ENCODE results near the gene MYOM1.
A peak's percentile ranks its signal among the peaks of the same experiment; 100 is the strongest.

Gene MYOM1

GRCh38 chr18:3157606-3158005 is 62.2 kb downstream of the MYOM1 start:
- DNase-seq (ENCODE audit: extremely low spot score, insufficient read length, low read depth) (no peak), FAIRE-seq (no peak)

DNA sequence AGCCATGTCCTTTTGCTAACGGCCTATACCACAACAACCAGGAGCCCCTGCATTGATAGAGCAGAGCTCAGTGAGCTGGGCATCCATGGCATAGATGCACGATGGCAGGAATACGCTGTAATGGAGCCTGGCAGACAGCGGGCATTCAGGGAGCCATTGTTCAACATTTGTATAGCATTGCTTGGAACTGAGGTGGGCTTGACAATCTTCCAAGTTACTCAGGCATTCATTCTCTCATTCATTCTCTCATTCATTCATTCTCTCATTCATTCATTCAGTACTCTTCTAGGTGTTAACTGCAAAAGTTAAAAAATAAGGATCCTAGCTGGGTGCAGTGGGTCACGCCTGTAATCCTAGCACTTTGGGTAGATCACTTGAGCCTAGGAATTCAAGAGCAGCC is 62.7 kb downstream of the MYOM1 start:
- FAIRE-seq = no peak
- no peak for DNase-seq (ENCODE audit: extremely low spot score, insufficient read length, low read depth)

DNA sequence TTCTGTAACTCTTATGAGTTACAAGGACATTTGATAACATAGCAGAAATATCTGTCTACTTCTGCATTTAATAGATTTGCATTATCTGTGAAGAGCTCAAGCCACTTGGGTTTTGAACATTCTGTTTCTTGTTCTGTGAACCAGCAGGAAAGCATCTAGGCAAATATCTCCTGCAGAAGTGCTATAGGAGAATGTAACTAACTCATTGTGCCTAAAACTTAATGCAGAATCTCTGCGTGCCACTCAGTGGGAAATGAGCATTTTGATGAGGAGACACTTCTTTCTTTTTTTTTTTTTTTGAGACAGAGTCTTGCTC is 63.5 kb downstream of the MYOM1 start:
- DNase-seq (ENCODE audit: extremely low spot score, insufficient read length, low read depth) = no peak
- no peak for FAIRE-seq

DNA sequence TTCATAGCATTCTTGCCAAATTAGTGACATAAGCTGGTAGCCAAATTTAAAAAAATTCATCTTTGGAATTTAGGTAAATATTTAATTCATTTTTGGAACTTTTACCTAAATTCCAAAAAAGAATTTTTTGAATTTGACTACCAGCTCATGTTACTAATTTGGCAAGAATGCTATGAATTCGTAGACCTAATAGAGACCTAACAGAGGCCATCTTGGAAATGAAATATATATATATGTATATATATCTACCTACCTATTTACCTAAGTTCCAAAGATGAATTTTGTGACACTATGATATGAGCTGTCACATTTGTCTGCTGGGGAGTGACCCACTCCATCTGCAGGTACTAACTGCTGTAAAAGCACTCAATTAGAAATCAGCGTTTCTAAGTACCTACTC is 65.6 kb downstream of the MYOM1 start:
- no peak for FAIRE-seq

DNA sequence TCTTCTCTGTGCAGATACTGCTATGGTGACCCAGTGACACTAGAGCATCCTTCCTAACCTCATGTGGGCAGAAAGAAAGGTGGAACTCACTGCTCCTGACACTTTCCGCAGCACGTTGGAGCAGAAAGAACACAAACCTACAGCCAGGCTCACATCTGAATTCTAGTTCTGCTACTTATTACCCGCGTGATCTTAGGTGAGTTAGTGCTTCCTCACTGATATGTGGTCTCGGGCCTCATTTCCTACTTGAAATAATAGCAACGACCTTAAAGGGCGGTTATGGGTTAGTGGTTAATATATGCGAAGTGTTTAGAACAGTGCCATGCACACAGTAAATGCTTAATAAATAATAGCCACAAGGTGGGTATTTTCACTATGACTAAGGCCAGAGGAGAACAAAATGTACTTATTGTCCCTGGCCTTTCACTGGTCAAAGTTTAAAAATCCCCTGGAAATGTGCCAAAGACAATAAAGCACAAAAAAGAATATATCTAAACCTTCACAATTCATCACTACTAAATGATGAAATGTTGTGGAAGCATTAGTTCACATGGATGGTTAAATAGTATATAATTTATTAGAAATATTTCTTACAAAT is 66.6 kb downstream of the MYOM1 start:
- peak; percentile 86 for FAIRE-seq

More for the DNA sequence above, 65.6 kb downstream of the MYOM1 start:
- no peak for DNase-seq (ENCODE audit: extremely low spot score, insufficient read length, low read depth)

GRCh38 chr18:3152294-3152693 is 67.5 kb downstream of the MYOM1 start:
- DNase-seq (ENCODE audit: extremely low spot score, insufficient read length, low read depth) (no peak), FAIRE-seq (no peak)

More for the DNA sequence above, 66.6 kb downstream of the MYOM1 start:
- DNase-seq (ENCODE audit: extremely low spot score, insufficient read length, low read depth) = peak; percentile 11

GRCh38 chr18:3151399-3152264 is 68.1 kb downstream of the MYOM1 start:
- FAIRE-seq = peak; percentile 75
- peak; percentile 37 for DNase-seq (ENCODE audit: extremely low spot score, insufficient read length, low read depth)

GRCh38 chr18:3150688-3151087 is 69.1 kb downstream of the MYOM1 start:
- DNase-seq (ENCODE audit: extremely low spot score, insufficient read length, low read depth) = no peak
- no peak for FAIRE-seq

GRCh38 chr18:3150274-3150673 is 69.5 kb downstream of the MYOM1 start:
- no peak for FAIRE-seq
- no peak for DNase-seq (ENCODE audit: extremely low spot score, insufficient read length, low read depth)

DNA sequence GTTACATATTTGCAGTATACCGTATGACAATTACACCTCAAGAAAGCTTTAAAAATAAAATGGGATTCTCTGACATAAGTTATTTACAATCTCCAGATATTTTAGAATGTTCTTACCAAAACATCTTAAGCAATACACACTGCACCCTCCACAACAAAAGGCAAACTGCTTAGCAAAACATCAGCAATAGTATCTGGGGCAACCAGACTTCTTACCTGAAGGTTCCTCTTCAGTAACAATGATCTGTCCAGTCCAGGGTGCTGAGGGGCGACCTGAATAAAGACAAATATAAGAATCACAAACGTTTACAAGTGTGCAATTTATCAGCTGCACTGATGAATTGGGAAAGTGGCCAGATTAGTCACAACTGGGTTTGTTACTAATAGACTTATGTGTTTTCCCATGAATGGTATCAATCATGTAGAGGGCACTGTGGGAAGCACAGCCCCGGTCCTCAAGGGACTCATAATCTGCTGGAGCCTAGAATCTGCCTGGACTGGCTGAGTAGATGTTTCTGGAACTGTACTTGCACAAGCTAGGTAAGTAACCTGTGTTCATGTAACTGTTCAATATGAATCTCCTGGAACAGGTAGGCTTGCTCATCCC is 70.7 kb downstream of the MYOM1 start:
- no peak for DNase-seq (ENCODE audit: extremely low spot score, insufficient read length, low read depth)
- FAIRE-seq = no peak

DNA sequence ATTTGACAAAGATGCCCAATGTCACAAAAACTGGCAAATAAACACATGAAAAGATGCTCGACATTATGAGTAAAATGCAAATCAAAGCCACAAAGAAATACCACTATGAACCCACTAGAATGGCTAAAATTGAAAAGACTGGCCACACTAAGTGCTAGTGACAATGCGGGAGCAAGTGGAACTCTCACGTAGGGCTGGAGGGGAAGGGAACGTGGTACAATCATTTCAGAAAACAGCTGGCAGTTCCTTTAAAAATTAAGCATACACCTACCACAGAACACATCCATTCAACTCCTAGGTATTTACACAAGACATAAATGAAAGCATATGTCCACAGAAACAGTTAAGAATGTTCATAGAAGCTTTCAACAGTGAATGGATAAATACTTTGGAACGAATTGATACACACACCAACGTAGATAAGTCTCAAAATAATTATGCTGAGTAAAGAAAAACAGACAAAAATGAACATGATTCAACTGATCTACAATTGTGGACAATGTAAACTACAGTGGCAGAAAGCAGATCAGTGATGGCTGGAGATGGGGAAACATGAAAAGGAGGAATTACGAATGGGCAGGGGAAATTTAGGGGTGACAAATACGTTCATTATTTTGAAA is 71.7 kb downstream of the MYOM1 start:
- FAIRE-seq = no peak
- no peak for DNase-seq (ENCODE audit: extremely low spot score, insufficient read length, low read depth)

DNA sequence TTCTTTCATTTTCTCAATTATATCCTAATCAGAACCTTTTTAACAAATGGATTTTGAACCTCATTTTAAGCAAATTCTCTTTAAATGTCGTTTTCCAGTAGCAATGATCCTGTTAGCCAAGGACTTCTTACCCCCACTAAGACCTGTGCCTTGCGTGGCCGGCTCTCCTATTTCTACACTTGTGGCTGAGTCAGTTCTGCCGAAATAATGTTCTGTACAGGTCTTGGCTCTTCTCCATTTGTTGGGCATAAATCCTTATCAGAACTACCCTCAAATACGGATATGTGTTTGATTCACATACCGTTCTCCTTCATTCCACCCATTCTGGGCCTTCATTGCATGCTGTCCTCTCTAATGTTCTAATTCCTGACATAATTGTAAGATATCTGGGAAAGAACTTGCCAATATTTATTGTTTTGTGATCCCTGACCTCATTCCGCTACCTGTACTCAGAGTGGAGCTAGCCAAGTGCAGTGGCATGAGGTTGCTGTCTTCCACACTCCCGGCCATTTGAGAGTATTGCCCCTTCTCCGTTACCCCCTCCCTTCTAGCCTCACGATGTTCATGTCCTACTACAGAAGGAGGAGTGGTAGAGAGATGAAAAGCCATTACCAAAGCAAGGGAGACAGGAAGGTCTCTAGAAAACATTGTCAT is 78.7 kb downstream of the MYOM1 start:
- DNase-seq (ENCODE audit: extremely low spot score, insufficient read length, low read depth) (no peak), FAIRE-seq (no peak)

DNA sequence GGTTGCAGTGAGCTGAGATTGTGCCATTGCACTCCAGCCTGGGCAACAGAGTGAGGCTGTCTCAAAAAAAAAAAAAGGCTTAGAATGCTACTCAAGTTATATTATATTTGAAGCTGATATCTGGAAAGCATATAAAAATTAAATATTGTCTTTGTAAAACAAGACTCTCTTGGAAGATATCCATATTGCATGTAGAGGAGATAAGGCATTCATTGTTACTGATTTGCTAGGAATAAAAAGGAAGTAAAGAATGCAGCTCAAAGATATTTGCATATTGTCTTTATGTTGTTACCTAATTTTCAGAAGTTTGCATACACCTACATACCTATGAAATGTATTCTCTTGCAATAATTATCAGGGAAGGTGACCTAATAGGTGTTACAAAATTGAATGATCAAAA is 79.4 kb downstream of the MYOM1 start:
- FAIRE-seq (no peak), DNase-seq (ENCODE audit: extremely low spot score, insufficient read length, low read depth) (no peak)

GRCh38 chr18:3139406-3139805 is 80.4 kb downstream of the MYOM1 start:
- FAIRE-seq (no peak), DNase-seq (ENCODE audit: extremely low spot score, insufficient read length, low read depth) (no peak)

GRCh38 chr18:3138274-3138975 is 81.3 kb downstream of the MYOM1 start:
- FAIRE-seq = no peak
- DNase-seq (ENCODE audit: extremely low spot score, insufficient read length, low read depth) = no peak

DNA sequence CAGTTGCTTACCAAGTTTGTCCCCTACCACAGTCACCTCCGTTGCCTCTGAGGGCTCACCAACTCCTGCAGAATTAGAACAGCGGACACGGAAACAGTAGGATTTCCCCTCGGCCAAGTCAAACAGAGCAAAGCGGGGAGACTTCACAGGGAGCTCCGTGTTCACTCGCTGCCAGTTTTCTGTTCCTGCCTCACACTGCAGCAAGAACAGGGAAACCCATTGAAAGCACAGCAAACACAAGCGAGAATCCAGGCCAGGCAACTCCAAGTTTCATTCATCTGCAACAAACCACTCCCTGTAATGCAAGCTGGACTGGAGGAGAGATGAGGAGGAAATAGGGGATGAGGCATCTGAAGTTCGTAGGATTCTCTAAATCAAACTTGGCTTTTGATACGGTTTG is 84.2 kb downstream of the MYOM1 start:
- DNase-seq (ENCODE audit: extremely low spot score, insufficient read length, low read depth) (no peak), FAIRE-seq (no peak)

- DNase-seq (ENCODE audit: extremely low spot score, insufficient read length, low read depth) = no peak
- FAIRE-seq = no peak
Observed at GRCh38 chr18:3132700-3133099, 87.1 kb downstream of the MYOM1 start.

GRCh38 chr18:3130344-3130743 is 89.4 kb downstream of the MYOM1 start:
- DNase-seq (ENCODE audit: extremely low spot score, insufficient read length, low read depth) = no peak
- no peak for FAIRE-seq

DNA sequence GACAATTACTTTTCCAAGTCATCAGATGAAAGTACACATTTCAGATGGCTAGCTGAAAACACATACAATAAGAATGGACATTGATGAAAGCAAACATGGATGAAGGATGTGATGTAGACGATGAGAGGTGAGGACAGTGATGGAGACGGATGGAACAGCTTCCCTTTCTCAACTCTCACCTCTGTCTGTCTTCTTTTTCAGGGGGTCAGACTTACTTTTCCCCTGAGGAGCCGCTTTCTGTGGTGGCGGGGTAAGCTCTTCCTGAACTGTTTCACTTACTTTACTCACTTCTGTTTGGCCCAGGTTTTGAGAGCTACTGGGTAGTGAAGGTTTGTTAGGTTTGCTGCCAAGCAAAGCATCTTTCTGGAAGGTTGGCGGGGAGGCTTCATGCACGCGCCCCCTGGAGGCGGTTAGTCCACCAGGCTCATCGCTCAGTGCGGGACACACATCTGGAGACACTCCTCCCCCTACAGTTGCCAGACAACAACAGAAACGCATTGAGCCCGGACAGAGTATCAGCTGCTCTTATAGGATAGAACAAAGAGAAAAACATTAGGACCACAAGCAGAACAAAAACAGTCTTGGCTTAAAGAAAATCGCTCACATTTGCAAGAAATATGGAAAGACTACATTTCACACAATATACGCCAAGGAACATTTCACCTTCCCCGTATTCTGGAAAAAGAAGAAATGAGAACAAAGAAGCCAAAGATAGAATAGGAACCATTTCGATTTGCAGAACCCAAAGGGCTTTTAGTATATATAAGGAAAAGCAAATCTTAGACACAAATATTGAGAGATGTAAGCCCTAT is 90.5 kb downstream of the MYOM1 start:
- FAIRE-seq = peak; percentile 95
- DNase-seq (ENCODE audit: extremely low spot score, insufficient read length, low read depth) = peak; percentile 57

Measured in GM18507 (cell line).